ENCODE data around the gene RTEL1.

Gene RTEL1

DNA sequence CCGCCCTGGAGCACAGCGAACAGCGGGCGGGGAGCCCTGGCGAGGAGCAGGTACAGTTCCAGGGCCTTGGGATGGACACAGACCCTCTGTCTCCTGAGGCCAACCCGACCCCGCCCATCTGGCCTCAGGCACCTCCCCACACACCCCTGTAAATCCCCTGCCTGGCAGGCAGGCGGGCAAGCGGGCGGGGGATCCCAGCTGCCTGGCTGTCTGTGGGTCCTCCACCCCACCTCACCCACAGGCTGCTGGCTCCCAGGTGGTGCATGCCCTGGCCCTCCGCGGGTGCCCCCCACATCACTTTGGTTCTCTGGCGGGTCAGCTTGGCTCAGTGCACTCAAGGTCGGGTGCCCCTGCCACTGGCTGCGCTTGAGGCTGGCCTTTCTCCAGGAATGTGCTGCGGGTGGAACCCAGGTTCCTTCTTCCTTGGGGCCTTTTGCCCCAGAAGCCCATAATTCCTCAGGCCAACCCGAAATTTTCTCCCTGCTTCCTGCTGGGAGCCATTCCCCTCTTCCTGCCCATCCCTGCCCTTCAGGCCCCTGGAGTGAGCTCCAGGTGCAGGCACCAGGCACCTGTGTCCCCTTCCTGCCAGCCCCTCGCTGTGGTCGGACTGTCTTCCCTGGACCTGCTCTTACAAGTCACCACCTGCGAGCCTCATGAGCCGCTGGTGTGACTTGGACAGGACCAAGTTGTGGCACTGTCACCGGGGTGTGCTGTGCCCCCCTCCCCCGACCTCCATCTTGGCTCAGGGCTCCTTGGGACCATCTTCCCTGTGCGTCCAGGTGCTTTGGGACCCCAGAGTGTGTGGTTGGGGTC lies 33.0 kb downstream of the RTEL1 start:
- DNase-seq: no peak

DNA sequence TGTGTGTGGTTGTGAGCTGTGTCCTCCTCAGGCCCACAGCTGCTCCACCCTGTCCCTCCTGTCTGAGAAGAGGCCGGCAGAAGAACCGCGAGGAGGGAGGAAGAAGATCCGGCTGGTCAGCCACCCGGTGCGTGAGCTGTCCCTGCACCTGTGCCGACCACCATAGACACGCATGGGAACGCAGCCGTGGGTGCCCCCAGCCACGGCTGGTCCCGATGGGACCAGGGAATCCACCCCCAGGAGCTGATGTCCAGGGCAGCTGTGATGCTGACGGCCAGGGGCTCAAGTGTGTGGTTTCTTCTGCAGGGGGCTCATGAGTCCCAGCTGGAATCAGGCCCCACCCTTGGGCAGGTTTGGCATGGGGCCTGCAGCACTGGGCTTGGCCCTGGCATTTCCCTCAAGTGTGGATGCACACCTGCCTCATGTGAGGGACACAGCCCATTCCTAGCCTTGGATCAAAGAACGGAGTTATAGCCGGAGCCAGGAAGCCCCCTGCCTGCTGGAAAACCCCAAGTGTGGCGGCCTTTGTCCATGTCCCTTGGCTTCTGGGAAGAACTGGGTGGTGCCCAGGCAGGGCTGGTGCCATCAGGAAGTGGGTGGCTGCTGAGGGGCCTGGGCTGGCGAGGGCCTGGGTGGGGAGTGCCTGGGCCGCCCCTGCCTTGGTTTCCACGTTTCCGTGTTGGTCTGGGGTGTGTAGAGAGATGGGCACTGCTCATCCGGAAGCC lies 33.8 kb downstream of the RTEL1 start:
- DNase-seq: no peak

DNA sequence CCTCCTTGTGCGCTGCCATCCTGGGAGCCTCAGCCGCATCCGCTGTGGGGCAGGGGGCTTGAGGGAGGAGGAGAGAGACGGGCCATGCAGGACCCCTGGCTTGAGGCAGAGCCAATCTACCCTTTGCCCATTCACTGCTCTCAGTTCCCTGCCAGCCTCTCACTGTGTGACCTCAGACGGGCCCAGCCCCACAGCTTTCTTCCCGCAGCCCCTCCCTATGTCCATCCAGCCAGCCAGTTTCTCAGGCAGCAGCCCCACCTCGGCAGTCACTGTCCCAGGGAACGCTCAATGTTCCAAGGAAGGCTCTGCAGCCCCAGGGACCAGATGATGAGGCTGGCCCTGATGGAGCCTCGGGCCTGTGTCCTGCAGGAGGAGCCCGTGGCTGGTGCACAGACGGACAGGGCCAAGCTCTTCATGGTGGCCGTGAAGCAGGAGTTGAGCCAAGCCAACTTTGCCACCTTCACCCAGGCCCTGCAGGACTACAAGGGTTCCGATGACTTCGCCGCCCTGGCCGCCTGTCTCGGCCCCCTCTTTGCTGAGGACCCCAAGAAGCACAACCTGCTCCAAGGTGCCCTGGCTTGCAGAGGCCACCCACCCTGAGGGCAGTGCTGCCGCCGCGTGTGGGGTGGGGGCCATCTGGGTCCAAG lies 34.4 kb downstream of the RTEL1 start:
- DNase-seq: peak in 1 of 2 experiments; percentile 59

DNA sequence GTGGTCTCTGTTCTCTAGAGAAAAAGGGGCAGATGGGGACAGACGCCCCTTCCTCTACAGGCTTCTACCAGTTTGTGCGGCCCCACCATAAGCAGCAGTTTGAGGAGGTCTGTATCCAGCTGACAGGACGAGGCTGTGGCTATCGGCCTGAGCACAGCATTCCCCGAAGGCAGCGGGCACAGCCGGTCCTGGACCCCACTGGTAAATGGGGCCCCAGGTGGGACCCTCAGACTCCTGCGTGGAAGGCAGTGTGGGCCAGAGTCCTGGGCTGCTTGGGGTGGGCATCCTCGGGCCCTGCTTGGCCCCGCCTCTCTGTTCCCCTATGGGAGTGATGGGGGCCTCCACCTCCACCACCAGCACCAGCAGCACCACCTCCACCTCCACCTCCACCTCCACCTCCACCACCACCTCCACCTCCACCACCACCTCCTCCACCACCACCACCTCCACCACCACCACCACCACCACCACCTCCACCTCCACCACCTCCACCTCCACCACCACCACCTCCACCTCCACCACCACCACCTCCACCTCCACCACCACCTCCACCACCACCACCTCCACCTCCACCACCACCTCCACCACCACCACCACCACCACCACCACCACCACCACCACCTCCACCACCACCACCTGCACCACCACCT lies 35.1 kb downstream of the RTEL1 start:
- no peak for DNase-seq

DNA sequence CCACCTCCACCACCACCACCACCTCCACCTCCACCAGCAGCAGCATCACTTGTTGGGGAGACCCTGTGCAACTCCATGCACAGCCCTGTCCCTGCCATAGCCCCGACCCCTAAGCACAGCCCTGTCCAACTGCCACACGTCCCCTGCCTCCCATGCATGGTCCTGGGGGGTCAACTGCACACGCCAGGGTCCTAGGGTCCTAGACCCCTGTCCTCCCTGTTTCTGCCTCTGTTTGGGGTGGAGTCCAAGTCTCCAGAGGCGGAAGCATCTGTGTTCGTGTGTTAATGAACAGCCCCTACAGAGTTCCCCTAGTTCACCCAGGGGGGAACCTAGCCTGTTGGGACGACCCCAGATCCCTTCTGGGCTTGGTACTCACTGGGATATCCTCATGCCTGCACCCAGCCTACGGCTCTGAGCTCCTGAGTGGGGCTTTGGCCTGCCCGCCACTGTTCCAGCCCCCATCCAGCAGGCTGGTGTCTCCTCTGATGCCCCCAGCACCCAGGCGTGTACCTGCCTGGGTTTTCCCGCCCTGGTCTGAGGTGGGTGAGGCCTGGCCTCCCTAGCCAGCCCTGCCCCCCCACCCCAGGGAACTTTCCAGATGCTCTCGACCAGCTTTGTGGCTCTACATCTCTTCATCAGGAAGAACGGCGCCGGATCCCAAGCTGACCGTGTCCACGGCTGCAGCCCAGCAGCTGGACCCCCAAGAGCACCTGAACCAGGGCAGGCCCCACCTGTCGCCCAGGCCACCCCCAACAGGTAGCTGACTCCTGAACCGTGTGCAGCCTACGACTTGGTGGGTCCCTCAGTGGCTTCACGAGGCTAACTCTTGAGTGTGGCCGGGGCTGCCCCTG lies 35.8 kb downstream of the RTEL1 start:
- DNase-seq: no peak

DNA sequence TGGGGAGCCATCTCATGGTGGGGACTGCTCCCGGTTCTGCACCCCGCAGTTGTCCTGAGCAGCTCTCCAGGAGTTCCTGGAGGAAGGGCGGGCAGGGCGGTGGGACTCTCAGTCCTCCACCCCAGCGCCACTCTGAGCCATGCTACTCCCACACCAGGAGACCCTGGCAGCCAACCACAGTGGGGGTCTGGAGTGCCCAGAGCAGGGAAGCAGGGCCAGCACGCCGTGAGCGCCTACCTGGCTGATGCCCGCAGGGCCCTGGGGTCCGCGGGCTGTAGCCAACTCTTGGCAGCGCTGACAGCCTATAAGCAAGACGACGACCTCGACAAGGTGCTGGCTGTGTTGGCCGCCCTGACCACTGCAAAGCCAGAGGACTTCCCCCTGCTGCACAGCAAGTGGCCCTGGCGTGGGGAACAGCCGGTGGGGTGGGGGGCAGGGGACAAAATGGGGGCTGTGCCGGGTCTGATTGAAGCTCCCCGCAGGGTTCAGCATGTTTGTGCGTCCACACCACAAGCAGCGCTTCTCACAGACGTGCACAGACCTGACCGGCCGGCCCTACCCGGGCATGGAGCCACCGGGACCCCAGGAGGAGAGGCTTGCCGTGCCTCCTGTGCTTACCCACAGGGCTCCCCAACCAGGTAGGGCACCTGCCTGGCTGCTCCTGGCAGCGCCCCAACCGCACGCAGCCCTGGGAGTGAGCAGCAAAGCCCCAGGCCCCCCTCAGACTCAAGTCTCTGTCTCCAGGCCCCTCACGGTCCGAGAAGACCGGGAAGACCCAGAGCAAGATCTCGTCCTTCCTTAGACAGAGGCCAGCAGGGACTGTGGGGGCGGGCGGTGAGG lies 36.7 kb downstream of the RTEL1 start:
- no peak for DNase-seq

DNA sequence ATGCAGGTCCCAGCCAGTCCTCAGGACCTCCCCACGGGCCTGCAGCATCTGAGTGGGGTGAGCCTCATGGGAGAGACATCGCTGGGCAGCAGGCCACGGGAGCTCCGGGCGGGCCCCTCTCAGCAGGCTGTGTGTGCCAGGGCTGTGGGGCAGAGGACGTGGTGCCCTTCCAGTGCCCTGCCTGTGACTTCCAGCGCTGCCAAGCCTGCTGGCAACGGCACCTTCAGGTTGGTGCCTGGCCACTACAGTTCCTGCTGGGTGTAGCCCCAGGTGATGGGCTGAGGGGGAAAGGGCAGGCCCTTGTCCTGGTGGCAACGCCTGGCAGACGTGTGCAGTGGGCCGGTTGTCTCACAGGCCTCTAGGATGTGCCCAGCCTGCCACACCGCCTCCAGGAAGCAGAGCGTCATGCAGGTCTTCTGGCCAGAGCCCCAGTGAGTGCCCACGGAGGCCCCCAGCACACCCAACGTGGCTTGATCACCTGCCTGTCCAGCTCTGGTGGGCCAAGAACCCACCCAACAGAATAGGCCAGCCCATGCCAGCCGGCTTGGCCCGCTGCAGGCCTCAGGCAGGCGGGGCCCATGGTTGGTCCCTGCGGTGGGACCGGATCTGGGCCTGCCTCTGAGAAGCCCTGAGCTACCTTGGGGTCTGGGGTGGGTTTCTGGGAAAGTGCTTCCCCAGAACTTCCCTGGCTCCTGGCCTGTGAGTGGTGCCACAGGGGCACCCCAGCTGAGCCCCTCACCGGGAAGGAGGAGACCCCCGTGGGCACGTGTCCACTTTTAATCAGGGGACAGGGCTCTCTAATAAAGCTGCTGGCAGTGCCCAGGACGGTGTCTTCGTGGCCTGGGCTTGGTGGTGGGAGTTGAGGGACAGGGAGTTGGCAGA lies 37.6 kb downstream of the RTEL1 start:
- DNase-seq: no peak

DNA sequence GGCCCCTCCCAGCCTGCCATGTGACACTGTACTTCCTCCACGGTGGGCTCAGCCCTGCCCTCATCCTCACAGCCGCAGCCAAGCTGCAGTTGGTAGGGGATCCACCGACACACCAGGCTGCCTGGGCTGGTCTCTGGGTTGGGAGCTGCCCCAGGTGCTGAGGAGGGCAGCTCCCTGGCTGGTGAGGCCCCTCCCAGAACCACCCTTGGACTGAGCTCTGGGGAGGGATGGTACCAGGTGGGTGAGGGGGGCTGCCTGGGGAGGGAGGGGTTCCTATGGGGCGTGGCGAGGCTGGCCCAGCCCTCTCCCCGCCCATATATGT lies 38.2 kb downstream of the RTEL1 start:
- DNase-seq: peak in 1 of 2 experiments; percentile 45

DNA sequence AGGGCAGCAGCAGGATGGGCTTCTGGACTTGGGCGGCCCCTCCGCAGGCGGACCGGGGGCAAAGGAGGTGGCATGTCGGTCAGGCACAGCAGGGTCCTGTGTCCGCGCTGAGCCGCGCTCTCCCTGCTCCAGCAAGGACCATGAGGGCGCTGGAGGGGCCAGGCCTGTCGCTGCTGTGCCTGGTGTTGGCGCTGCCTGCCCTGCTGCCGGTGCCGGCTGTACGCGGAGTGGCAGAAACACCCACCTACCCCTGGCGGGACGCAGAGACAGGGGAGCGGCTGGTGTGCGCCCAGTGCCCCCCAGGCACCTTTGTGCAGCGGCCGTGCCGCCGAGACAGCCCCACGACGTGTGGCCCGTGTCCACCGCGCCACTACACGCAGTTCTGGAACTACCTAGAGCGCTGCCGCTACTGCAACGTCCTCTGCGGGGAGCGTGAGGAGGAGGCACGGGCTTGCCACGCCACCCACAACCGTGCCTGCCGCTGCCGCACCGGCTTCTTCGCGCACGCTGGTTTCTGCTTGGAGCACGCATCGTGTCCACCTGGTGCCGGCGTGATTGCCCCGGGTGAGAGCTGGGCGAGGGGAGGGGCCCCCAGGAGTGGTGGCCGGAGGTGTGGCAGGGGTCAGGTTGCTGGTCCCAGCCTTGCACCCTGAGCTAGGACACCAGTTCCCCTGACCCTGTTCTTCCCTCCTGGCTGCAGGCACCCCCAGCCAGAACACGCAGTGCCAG lies 38.7 kb downstream of the RTEL1 start, which contains the start of gene TNFRSF6B:
Gene TNFRSF6B, plus strand, starts transcription at position 25 of the 729 bp plus-strand sequence. Its CDS starts 116 bp downstream, at position 141.
- peak in 1 of 2 experiments; percentile 74 for DNase-seq

DNA sequence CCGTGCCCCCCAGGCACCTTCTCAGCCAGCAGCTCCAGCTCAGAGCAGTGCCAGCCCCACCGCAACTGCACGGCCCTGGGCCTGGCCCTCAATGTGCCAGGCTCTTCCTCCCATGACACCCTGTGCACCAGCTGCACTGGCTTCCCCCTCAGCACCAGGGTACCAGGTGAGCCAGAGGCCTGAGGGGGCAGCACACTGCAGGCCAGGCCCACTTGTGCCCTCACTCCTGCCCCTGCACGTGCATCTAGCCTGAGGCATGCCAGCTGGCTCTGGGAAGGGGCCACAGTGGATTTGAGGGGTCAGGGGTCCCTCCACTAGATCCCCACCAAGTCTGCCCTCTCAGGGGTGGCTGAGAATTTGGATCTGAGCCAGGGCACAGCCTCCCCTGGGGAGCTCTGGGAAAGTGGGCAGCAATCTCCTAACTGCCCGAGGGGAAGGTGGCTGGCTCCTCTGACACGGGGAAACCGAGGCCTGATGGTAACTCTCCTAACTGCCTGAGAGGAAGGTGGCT lies 39.3 kb downstream of the RTEL1 start:
- peak; percentile 23 to 57 for DNase-seq

DNA sequence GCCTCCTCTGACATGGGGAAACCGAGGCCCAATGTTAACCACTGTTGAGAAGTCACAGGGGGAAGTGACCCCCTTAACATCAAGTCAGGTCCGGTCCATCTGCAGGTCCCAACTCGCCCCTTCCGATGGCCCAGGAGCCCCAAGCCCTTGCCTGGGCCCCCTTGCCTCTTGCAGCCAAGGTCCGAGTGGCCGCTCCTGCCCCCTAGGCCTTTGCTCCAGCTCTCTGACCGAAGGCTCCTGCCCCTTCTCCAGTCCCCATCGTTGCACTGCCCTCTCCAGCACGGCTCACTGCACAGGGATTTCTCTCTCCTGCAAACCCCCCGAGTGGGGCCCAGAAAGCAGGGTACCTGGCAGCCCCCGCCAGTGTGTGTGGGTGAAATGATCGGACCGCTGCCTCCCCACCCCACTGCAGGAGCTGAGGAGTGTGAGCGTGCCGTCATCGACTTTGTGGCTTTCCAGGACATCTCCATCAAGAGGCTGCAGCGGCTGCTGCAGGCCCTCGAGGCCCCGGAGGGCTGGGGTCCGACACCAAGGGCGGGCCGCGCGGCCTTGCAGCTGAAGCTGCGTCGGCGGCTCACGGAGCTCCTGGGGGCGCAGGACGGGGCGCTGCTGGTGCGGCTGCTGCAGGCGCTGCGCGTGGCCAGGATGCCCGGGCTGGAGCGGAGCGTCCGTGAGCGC lies 39.9 kb downstream of the RTEL1 start:
- no peak for DNase-seq

DNA sequence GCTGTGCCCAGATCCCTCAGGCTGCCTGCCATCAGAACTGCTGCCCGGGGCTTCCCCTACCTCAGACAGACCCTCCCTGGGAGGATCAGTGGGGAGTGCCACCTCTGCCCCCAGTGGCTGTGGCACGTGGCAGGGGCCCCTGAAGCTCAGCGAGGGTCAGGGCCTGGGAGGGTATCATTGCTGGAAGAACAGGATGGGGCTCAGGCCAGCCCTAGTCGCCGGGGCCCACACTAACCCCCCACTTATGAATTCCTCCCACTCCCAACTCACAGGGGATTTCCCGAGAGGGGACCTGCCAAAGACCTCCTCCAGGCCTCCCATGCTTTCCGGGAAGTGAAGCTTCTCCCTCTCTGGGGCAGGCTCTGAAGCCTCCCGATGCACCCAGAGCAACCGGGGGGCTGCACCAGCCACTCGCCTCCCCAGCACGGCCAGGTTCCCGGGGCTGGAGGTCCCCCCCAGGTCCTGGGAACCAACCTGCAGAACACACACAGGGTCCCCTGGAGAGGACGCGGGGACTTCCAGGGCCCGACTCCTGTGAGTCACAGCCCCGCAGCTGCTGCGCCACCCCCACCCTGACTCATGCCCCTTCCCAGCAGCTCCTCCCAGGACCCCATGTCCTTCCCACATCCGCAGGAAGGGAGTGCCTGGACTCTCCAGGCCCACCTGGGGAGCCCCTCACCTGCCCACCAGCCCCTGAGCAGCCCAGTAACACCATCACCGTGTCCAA lies 40.8 kb downstream of the RTEL1 start:
- DNase-seq: peak; percentile 79 to 85

DNA sequence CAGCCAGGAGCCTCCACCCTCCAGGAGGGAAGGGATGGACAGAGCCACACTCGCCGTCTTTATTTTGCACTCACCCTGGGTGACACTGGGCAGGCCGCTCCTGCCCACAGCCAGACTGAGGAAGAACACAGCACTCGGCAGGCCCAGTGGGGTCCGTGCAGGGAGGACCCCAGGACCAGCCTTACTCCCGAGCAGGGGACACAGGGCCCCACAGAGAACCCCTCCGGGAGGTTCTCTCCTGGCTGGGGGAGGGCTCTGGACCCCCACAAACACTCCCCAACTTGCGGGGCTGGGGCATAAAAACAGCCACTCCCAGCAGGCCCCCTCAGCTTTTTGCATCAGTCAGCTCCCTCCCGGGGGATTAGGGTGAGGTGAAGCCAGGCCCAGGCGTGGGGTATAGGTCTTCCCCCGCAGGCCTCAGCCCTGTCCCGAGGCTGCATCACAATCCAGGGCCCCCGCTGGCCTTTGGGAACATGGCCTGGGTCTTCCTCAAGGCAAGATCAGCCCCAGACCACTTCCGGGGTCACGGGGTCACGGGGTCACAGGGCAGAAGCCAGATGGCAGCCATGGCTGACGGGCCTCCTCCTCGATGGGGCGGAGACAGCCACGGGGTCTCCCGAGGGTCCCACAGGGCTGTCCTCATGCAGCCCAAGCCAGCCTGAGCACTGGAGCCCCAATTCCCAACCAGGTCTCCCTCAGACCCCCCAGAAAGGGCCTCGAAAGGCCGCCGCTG lies 41.5 kb downstream of the RTEL1 start:
- no peak for DNase-seq

DNA sequence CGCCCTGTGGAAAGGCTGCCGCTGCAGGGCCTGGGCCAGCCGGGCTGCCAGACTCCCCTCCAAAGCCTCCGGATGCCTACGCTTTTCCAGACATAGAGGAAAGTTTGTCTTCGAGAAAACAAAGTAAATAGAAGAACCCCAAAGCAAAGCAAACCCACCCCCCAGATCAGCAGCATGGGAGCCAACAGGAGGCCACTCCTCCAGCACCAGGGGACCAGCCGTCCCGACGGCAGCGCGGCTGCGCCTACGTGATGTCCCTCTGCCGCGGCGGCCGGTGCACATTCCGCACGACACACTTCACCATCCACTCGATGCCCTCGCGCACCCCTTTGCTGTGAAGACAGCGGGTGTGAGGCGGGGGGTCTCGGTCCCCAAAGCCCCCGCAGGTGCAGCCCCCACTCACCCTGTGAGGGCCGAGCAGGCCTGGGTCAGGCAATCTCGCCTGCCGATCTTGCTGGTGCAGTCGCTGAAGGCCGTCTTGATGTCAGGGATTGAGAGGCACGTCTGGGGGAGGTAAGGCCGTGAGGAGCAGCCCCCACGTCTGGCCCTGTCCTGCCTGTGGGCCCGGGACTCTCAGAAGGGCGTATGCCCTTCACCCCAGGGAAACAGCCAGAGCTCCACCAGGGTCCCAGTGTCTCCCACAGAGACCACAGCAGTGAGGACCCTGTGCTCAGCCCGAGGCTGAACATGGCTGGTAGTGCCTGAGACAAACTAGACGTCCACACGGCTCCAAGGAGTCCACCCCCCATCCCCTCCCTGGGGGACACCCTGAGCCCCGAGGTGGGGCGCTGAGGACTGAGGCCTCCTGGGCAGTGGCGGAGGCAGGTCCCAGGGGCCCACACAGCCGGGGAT lies 42.3 kb downstream of the RTEL1 start:
- DNase-seq: no peak

DNA sequence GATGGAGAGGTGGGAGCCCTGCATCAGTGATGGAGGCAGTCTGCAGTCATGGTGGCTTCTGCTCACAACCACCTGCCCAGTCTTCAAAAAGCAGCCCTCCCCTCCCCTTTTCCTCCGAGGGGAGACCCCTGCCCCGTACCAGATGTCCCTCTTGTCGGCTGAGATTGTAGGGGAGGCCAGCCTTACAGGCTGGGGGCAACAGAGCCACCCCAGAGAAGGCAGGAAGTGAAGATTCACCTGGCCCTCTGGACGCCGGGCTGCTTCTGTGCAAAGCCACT lies 42.9 kb downstream of the RTEL1 start:
- DNase-seq: no peak

DNA sequence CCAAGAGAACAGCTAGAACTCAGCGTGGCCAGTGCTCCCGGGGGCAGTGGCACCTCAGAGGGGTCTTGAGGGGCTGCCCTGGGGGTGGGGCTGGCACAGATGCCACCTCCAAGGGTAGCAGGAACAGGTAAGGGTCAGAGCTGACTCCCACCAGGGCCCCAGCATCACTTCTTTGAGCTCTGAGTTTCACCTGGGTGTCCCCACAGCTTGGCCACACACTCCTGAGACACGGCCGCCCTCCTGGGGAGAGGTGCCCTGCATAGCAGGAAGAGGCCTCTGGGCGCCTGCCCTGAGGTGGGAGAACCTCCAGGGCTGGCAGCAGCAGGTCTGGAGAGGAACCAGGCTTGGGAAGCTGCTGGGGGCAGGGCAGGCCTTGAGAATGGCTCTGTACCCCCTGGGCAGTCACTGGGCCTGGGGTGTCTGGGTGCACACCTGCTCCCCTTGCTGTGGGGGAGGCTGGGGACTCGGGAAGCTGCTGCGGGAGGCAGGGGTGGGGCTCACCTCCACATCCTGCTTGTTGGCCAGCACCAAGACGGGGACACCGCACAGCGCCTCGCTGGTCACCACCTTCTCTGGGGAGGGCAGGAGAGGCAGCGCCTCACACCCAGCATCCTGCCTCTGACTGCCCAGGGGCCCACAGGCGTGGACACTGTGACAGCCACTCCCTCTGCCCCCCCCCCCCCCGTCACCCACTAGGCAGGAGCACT lies 43.4 kb downstream of the RTEL1 start:
- no peak for DNase-seq

Measured in SW 1271 (cell line).